KMS-11 (cell line): Measurements from ENCODE around the gene HSD3B1.

ENCODE experiments used
- H2AFZ ChIP-seq: fragments of 200-600 bp; sonication (generic); 2 replicates; pipeline ENCODE4 v1.6.1; 2016; ENCODE audit warnings: antibody characterized with exemption, mixed run types, low read depth
- H3K27ac ChIP-seq: fragments of 200-600 bp; sonication (generic); 2 replicates; pipeline ENCODE4 v1.6.1; 2016; ENCODE audit warnings: mild to moderate bottlenecking, mixed run types
- H3K27me3 ChIP-seq: fragments of 200-600 bp; sonication (generic); 2 replicates; pipeline ENCODE4 v1.6.1; 2017; ENCODE audit warnings: mild to moderate bottlenecking, low read depth, mixed run types, moderate library complexity; ENCODE audit not compliant: insufficient read depth
- H3K36me3 ChIP-seq: fragments of 200-600 bp; sonication (generic); 2 replicates; pipeline ENCODE4 v1.6.1; 2017; ENCODE audit warnings: mild to moderate bottlenecking, mixed run types; ENCODE audit not compliant: insufficient read depth
- H3K4me1 ChIP-seq: fragments of 200-600 bp; sonication (generic); 2 replicates; pipeline ENCODE4 v1.6.1; 2016; ENCODE audit warnings: mild to moderate bottlenecking, low read depth, mixed run types; ENCODE audit not compliant: poor library complexity, severe bottlenecking
- H3K4me2 ChIP-seq: fragments of 200-600 bp; sonication (generic); 2 replicates; pipeline ENCODE4 v1.7.0; 2016; ENCODE audit warnings: mild to moderate bottlenecking, mixed run types
- H3K4me3 ChIP-seq: fragments of 200-600 bp; sonication (generic); IDR thresholded peaks from 2 replicates; pipeline ENCODE4 v1.6.1; 2017; ENCODE audit warnings: low read depth, low read length, mixed read lengths; ENCODE audit not compliant: insufficient read depth
- H3K79me2 ChIP-seq: fragments of 200-600 bp; sonication (generic); 2 replicates; pipeline ENCODE4 v1.6.1; 2016; ENCODE audit warnings: low read depth, mixed run types; ENCODE audit not compliant: insufficient read depth
- H3K9ac ChIP-seq: fragments of 200-600 bp; sonication (generic); 2 replicates; pipeline ENCODE4 v1.6.1; 2016; ENCODE audit warnings: mild to moderate bottlenecking, mixed run types
- H4K20me1 ChIP-seq: fragments of 200-600 bp; sonication (generic); 2 replicates; pipeline ENCODE4 v1.6.1; 2016; ENCODE audit warnings: mild to moderate bottlenecking, mixed run types; ENCODE audit not compliant: insufficient read depth
- TF ChIP-seq, protein P1 (sequence below): fragments of 200-600 bp; sonication (generic); conservative IDR thresholded peaks from 2 replicates; pipeline ENCODE4 v1.6.1; 2017; ENCODE audit warnings: low read depth, mild to moderate bottlenecking, antibody characterized with exemption, low read length, moderate library complexity, mixed read lengths

HSD3B1 gene

DNA sequence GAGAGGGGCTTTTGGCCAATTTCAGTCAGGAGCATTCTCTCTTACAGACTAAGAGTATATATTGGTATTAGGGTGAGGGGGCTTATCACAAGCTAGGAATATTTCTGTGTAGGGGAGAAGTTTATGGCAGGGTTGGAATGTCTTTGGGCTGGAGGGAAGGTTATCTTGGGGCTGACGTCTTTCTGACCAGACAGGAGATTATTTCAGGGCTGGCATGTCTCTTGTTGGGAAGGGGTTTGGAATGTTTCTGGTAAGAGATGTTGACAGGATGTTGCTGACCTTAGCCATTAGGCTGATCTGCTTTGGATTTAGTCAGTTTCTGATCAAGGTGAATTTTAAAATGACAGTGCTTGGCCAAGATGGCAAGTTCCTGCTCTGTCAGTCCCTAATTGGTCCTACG, 17.8 kb upstream of the HSD3B1 start:
- Histone ChIP-seq H2AFZ (no peak overlapping the region), H3K36me3 (no peaks in the 10 kb centered on the region), H3K9ac (no peak overlapping the region), H3K27ac (no peak overlapping the region), H3K79me2 (no peaks in the 10 kb centered on the region), H4K20me1 (no peaks in the 10 kb centered on the region), H3K4me1 (no peaks in the 10 kb centered on the region), H3K4me3 (no peak overlapping the region), H3K27me3 (no peaks in the 10 kb centered on the region), H3K4me2 (no peak overlapping the region)
- TF ChIP-seq, protein P1, sequence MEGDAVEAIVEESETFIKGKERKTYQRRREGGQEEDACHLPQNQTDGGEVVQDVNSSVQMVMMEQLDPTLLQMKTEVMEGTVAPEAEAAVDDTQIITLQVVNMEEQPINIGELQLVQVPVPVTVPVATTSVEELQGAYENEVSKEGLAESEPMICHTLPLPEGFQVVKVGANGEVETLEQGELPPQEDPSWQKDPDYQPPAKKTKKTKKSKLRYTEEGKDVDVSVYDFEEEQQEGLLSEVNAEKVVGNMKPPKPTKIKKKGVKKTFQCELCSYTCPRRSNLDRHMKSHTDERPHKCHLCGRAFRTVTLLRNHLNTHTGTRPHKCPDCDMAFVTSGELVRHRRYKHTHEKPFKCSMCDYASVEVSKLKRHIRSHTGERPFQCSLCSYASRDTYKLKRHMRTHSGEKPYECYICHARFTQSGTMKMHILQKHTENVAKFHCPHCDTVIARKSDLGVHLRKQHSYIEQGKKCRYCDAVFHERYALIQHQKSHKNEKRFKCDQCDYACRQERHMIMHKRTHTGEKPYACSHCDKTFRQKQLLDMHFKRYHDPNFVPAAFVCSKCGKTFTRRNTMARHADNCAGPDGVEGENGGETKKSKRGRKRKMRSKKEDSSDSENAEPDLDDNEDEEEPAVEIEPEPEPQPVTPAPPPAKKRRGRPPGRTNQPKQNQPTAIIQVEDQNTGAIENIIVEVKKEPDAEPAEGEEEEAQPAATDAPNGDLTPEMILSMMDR: no peak

DNA sequence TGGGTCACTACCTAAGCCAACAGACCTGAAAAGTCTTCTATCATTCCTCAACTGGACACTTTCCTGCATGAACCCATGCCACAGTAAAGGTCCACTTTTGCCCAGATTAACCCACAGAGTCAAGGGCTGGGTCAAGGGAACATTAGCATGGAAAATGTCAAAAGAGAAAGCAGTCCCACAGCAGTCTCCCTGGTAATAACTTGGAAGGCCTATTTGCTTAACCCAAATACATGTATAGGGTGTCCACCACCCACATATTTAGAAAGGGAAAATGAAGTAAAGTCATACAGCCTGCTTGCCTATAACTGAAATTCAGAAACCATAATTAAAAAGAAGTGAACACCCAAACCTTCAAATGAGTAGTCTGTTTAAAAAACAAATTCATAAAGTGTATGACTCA, 16.1 kb upstream of the HSD3B1 start:
- H3K27me3 ChIP-seq: no peaks in the 10 kb centered on the region
- H4K20me1 ChIP-seq: no peaks in the 10 kb centered on the region
- no peak overlapping the region for H3K27ac ChIP-seq
- TF ChIP-seq, protein P1: no peak
- no peak overlapping the region for H3K4me2 ChIP-seq
- no peaks in the 10 kb centered on the region for H3K4me1 ChIP-seq
- H3K79me2 ChIP-seq: no peaks in the 10 kb centered on the region
- H3K9ac ChIP-seq: no peak overlapping the region
- no peak overlapping the region for H3K4me3 ChIP-seq
- H2AFZ ChIP-seq: no peak overlapping the region
- H3K36me3 ChIP-seq: no peaks in the 10 kb centered on the region

DNA sequence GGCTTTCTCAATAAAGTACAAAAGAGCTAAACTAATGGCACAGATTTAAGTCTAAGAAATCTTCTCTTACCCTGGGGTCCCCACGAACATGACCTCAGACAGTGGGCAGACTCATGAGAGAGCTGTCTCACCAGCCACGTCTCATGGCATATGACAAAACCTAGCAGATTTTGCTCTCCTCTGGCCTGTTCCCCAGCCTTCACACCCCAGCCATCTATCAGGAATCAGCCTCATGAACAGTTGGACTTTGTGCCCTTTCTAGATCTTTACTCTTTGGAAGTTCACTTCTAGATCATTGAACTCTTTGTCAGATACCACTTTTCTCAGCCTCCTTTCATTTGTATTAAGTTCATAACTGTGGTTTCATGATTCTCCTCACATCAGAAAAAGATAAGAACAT, 14.2 kb upstream of the HSD3B1 start:
- Histone ChIP-seq H2AFZ (no peak overlapping the region), H3K36me3 (no peaks in the 10 kb centered on the region), H3K4me2 (no peak overlapping the region), H3K4me3 (no peak overlapping the region), H4K20me1 (no peaks in the 10 kb centered on the region), H3K9ac (no peak overlapping the region), H3K27ac (no peak overlapping the region), H3K4me1 (no peaks in the 10 kb centered on the region), H3K79me2 (no peaks in the 10 kb centered on the region), H3K27me3 (no peaks in the 10 kb centered on the region)
- TF ChIP-seq, protein P1: no peak

DNA sequence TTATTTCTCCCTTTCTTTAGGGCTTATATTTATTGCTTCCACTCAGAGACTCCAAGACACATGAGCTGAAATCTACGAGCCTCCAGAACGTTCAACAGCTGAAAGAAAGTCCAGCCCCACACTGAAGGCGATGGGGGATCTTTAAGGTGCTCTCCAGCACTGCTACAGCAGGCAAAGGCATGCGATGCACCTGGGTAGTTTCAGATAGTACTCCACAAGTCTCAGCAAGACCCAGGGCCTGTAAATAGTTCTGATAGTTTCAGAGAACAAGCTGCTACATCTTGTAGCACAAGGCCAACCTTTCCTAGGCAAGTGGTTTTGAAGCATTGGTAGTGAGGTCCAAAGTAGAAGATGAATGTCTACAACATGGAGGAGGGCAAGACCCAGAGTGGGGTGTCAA, 2.2 kb upstream of the HSD3B1 start:
- Histone ChIP-seq H3K79me2 (no peaks in the 10 kb centered on the region), H3K4me3 (no peak overlapping the region), H3K4me1 (no peaks in the 10 kb centered on the region)

More for the DNA sequence above, 2.2 kb upstream of the HSD3B1 start:
- Histone ChIP-seq H3K36me3 (no peaks in the 10 kb centered on the region), H2AFZ (no peak overlapping the region), H3K27me3 (no peaks in the 10 kb centered on the region), H3K4me2 (no peak overlapping the region), H4K20me1 (no peaks in the 10 kb centered on the region), H3K27ac (no peak overlapping the region), H3K9ac (no peak overlapping the region)
- TF ChIP-seq, protein P1: no peak
